ENCODE results near the gene SLC13A3.

SLC13A3 gene

GRCh38 chr20:46550461-46550860 lies 100.8 kb downstream of the SLC13A3 start, which contains the start of gene OCSTAMP:
OCSTAMP (minus strand) TSS chr20:46550654; CDS start chr20:46550560, 94 bp downstream.
- WGBS, 2 experiments: 85 to 88% methylated on average over 9 of the region's 9 CpGs
- Histone ChIP-seq H3K36me3 (ENCODE audit: control insufficient read depth, insufficient read depth, low read length) (no peaks in the 10 kb centered on the region), H3K27me3 (ENCODE audit: control insufficient read depth, insufficient read depth, low read length, poor library complexity, severe bottlenecking) (no peaks in the 10 kb centered on the region)

GRCh38 chr20:46549188-46549972 lies 101.9 kb downstream of the SLC13A3 start:
- Histone ChIP-seq H3K36me3 (ENCODE audit: control insufficient read depth, insufficient read depth, low read length) (no peaks in the 10 kb centered on the region), H3K27me3 (ENCODE audit: control insufficient read depth, insufficient read depth, low read length, poor library complexity, severe bottlenecking) (no peaks in the 10 kb centered on the region), H3K4me3 (ENCODE audit: insufficient read depth, low read depth, low read length) (no peak overlapping the region), H3K4me1 (ENCODE audit: control insufficient read depth, insufficient read depth, low read length) (peaks cover 8% of the 10 kb centered on the region), H3K9me3 (ENCODE audit: control insufficient read depth, low read length) (no peaks in the 10 kb centered on the region), H3K27ac (ENCODE audit: insufficient read depth, low read depth, low read length, poor library complexity, severe bottlenecking) (no peak overlapping the region)
- 92% methylated on average over 4 of the region's 4 CpGs for WGBS, 2 experiments

More at GRCh38 chr20:46550461-46550860, 100.8 kb downstream of the SLC13A3 start, which contains the start of gene OCSTAMP:
- no peak within 1 kb of the TSS for H3K4me3 ChIP-seq (ENCODE audit: insufficient read depth, low read depth, low read length)
- H3K27ac ChIP-seq (ENCODE audit: insufficient read depth, low read depth, low read length, poor library complexity, severe bottlenecking): no peak within 1 kb of the TSS
- H3K9me3 ChIP-seq (ENCODE audit: control insufficient read depth, low read length): no peaks in the 10 kb centered on the region
- peaks cover 12% of the 10 kb centered on the region for H3K4me1 ChIP-seq (ENCODE audit: control insufficient read depth, insufficient read depth, low read length)

DNA sequence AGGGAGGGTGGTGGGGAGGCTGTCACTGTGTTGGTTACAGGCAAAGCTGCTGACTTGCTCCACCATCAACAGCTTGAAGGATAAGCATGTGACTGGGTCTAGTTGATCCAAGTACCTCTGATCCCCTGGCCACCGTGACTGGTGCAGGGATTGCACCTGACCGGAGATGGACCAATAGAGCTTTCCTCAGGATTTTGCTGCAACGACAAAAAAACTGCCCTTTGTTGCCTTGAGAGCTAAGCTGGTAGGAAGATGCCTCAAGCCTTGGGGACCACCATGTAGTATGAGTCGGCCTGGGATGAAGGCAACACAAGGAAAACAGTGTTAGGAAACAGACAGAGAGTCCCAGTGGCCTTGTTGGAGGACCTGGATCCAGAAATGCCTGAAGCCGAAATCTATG lies 102.6 kb downstream of the SLC13A3 start:
- Histone ChIP-seq H3K27me3 (ENCODE audit: control insufficient read depth, insufficient read depth, low read length, poor library complexity, severe bottlenecking) (no peaks in the 10 kb centered on the region), H3K4me3 (ENCODE audit: insufficient read depth, low read depth, low read length) (no peak overlapping the region), H3K4me1 (ENCODE audit: control insufficient read depth, insufficient read depth, low read length) (peaks cover 8% of the 10 kb centered on the region), H3K9me3 (ENCODE audit: control insufficient read depth, low read length) (no peaks in the 10 kb centered on the region), H3K27ac (ENCODE audit: insufficient read depth, low read depth, low read length, poor library complexity, severe bottlenecking) (no peak overlapping the region), H3K36me3 (ENCODE audit: control insufficient read depth, insufficient read depth, low read length) (no peaks in the 10 kb centered on the region)
- 89 to 95% methylated on average over 5 of the region's 5 CpGs for WGBS, 2 experiments

DNA sequence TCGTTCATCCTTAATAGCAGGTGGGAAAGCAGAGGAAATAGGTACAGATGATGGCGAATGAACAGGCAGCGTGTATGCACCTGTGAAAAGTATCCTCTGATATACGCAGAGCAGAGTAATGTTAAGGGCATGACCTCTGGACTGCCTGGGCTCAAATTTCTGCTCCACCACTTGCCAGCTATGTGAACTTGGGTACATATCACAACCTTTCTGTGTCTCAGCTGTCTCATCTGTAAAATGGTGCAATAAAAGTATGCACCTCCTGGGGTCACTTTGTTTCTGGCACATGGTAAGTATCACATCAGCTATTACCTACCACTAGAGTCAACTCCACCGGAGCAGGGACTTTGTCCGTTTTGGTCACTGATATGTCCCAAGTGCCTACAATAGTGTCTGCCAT lies 103.3 kb downstream of the SLC13A3 start:
- Histone ChIP-seq H3K27ac (ENCODE audit: insufficient read depth, low read depth, low read length, poor library complexity, severe bottlenecking) (no peak overlapping the region), H3K4me1 (ENCODE audit: control insufficient read depth, insufficient read depth, low read length) (peaks cover 8% of the 10 kb centered on the region), H3K4me3 (ENCODE audit: insufficient read depth, low read depth, low read length) (no peak overlapping the region), H3K27me3 (ENCODE audit: control insufficient read depth, insufficient read depth, low read length, poor library complexity, severe bottlenecking) (no peaks in the 10 kb centered on the region), H3K9me3 (ENCODE audit: control insufficient read depth, low read length) (no peaks in the 10 kb centered on the region), H3K36me3 (ENCODE audit: control insufficient read depth, insufficient read depth, low read length) (no peaks in the 10 kb centered on the region)
- 92 to 96% methylated on average over 6 of the region's 6 CpGs for WGBS, 2 experiments

DNA sequence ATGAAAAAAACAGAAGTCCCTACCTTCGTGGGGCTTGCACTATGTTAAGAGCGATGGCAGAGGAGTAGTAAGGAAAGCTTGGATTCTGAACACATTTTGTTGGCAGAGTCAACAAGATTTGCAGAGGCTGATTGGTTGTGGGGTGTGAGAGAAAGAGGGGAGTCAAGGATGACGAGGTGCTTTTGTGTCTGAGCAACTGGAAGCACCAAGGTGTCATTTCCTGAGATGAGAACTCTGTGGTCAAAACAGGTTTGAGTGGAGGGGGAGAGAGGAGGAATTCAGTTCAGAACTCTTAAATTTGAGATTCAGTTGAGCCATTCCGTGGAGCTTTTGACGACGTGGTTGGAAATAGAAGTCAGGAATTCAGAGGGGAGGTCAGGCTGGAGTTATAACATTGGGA lies 104.3 kb downstream of the SLC13A3 start:
- Histone ChIP-seq H3K9me3 (ENCODE audit: control insufficient read depth, low read length) (no peaks in the 10 kb centered on the region), H3K27ac (ENCODE audit: insufficient read depth, low read depth, low read length, poor library complexity, severe bottlenecking) (no peak overlapping the region), H3K27me3 (ENCODE audit: control insufficient read depth, insufficient read depth, low read length, poor library complexity, severe bottlenecking) (no peaks in the 10 kb centered on the region), H3K4me3 (ENCODE audit: insufficient read depth, low read depth, low read length) (no peak overlapping the region), H3K36me3 (ENCODE audit: control insufficient read depth, insufficient read depth, low read length) (no peaks in the 10 kb centered on the region), H3K4me1 (ENCODE audit: control insufficient read depth, insufficient read depth, low read length) (peaks cover 3% of the 10 kb centered on the region)
- WGBS, 2 experiments: 93 to 94% methylated on average over 6 of the region's 6 CpGs

DNA sequence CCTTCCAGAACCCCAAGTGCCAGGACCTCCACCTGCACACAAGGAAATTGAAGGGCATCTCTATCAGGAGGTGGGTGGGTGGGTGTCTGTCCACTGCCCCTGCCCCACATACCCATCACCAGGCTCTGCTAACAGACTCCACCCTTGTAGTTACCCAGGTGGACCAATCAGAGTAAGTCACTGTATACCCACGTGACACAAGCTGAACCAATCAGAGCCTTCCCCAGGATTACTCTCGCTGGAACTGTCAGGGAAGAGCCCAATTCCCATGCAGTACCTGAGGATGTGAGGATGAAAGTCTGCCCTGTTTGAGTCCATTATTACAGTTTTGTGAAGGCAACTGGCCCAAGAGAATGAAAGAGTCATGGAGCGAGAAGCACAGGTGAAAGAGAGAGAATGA lies 105.0 kb downstream of the SLC13A3 start:
- 93 to 96% methylated on average over 3 of the region's 3 CpGs for WGBS, 2 experiments

DNA sequence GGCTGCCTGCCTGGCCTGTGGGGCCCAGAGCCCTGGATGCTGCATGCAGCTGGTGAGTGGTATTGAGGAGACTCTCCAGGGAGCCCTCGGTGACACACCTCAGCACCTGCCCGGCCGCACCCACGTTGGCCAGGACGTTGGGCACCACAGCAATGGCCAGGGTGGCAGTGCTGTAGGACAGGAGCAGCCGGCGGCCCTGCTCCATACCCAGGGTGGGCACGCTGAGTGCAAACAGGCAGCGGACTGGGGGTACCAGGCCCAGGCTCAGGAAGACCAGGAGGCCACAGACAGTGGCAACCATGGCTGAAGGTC lies 105.5 kb downstream of the SLC13A3 start:
- Histone ChIP-seq H3K27me3 (ENCODE audit: control insufficient read depth, insufficient read depth, low read length, poor library complexity, severe bottlenecking) (no peaks in the 10 kb centered on the region), H3K9me3 (ENCODE audit: control insufficient read depth, low read length) (no peaks in the 10 kb centered on the region), H3K4me3 (ENCODE audit: insufficient read depth, low read depth, low read length) (no peak overlapping the region), H3K36me3 (ENCODE audit: control insufficient read depth, insufficient read depth, low read length) (no peaks in the 10 kb centered on the region), H3K4me1 (ENCODE audit: control insufficient read depth, insufficient read depth, low read length) (no peaks in the 10 kb centered on the region), H3K27ac (ENCODE audit: insufficient read depth, low read depth, low read length, poor library complexity, severe bottlenecking) (no peak overlapping the region)
- WGBS, 2 experiments: 95 to 96% methylated on average over 9 of the region's 9 CpGs

More for the DNA sequence above, 105.0 kb downstream of the SLC13A3 start:
- Histone ChIP-seq H3K4me1 (ENCODE audit: control insufficient read depth, insufficient read depth, low read length) (no peaks in the 10 kb centered on the region), H3K9me3 (ENCODE audit: control insufficient read depth, low read length) (no peaks in the 10 kb centered on the region), H3K36me3 (ENCODE audit: control insufficient read depth, insufficient read depth, low read length) (no peaks in the 10 kb centered on the region), H3K4me3 (ENCODE audit: insufficient read depth, low read depth, low read length) (no peak overlapping the region), H3K27ac (ENCODE audit: insufficient read depth, low read depth, low read length, poor library complexity, severe bottlenecking) (no peak overlapping the region), H3K27me3 (ENCODE audit: control insufficient read depth, insufficient read depth, low read length, poor library complexity, severe bottlenecking) (no peaks in the 10 kb centered on the region)

DNA sequence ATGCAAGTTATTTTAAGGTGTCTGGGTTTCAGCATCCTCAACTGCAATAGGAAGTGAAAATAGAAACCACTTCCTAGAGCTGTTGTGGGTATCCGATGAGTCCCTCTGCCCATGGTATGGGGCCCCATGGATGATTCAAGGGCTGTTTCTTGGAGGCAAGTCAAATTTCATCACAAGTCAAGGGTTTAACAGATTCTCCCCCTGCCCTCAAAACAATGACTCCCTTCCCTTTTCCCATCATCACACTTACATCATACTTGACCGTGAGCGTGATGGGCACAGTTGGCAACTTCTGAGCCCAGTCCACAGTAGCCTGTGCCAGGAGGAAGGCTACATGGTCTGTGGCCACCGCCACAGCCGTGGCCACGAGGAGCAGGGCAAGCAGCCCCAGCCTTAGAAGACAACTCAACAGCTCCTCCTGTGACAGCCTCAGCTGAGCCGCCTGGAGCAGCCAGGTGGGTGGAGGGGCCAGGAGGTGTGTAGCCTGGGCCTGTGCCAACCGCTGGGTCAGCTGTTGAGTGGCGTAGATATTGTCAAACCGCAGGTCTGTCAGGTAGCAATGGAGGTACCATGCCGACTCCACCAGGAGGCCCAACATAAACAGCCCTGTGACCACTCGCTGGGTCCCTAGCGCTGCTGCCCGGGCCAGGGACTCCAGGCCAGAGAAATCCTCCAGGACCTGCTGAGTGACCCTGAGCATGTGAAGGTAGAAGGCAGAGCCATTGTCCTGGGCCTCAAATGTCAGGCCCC lies 106.0 kb downstream of the SLC13A3 start:
- 94 to 95% methylated on average over 14 of the region's 14 CpGs for WGBS, 2 experiments
- H3K27ac ChIP-seq (ENCODE audit: insufficient read depth, low read depth, low read length, poor library complexity, severe bottlenecking): no peak overlapping the region
- H3K36me3 ChIP-seq (ENCODE audit: control insufficient read depth, insufficient read depth, low read length): no peaks in the 10 kb centered on the region
- no peaks in the 10 kb centered on the region for H3K27me3 ChIP-seq (ENCODE audit: control insufficient read depth, insufficient read depth, low read length, poor library complexity, severe bottlenecking)
- H3K4me3 ChIP-seq (ENCODE audit: insufficient read depth, low read depth, low read length): no peak overlapping the region
- no peaks in the 10 kb centered on the region for H3K9me3 ChIP-seq (ENCODE audit: control insufficient read depth, low read length)
- no peaks in the 10 kb centered on the region for H3K4me1 ChIP-seq (ENCODE audit: control insufficient read depth, insufficient read depth, low read length)

DNA sequence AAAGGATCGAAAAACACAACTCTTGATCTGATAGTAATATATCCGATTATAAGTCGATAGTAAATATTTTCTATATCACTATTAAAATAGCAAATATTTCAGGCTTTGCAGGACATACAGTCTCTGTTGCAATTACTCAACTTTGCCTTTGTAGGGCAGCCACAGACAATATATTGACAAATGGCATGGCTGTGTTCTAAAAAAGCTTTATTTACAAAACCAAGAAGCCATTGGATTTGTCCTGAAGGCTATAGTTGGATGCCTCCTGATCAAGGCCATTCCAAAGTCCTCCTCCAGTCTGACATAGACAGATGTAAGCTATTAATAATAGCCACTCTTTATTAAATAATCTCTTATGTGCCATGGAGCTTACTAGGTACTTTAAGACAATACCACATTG lies 106.7 kb downstream of the SLC13A3 start:
- 100% methylated on average over 3 of the region's 3 CpGs; no CpG with 5 or more reads in 1 of the 2 experiments for WGBS, 2 experiments
- H3K9me3 ChIP-seq (ENCODE audit: control insufficient read depth, low read length): no peaks in the 10 kb centered on the region
- no peak overlapping the region for H3K4me3 ChIP-seq (ENCODE audit: insufficient read depth, low read depth, low read length)
- no peak overlapping the region for H3K27ac ChIP-seq (ENCODE audit: insufficient read depth, low read depth, low read length, poor library complexity, severe bottlenecking)
- H3K27me3 ChIP-seq (ENCODE audit: control insufficient read depth, insufficient read depth, low read length, poor library complexity, severe bottlenecking): no peaks in the 10 kb centered on the region
- H3K36me3 ChIP-seq (ENCODE audit: control insufficient read depth, insufficient read depth, low read length): no peaks in the 10 kb centered on the region
- H3K4me1 ChIP-seq (ENCODE audit: control insufficient read depth, insufficient read depth, low read length): no peaks in the 10 kb centered on the region

GRCh38 chr20:46543959-46544358 lies 107.3 kb downstream of the SLC13A3 start:
- 79% methylated on average over 1 of the region's 1 CpG for WGBS, 2 experiments
- Histone ChIP-seq H3K4me1 (ENCODE audit: control insufficient read depth, insufficient read depth, low read length) (no peaks in the 10 kb centered on the region), H3K27me3 (ENCODE audit: control insufficient read depth, insufficient read depth, low read length, poor library complexity, severe bottlenecking) (no peaks in the 10 kb centered on the region)

More at GRCh38 chr20:46543959-46544358, 107.3 kb downstream of the SLC13A3 start:
- Histone ChIP-seq H3K4me3 (ENCODE audit: insufficient read depth, low read depth, low read length) (no peak overlapping the region), H3K9me3 (ENCODE audit: control insufficient read depth, low read length) (no peaks in the 10 kb centered on the region), H3K36me3 (ENCODE audit: control insufficient read depth, insufficient read depth, low read length) (no peaks in the 10 kb centered on the region), H3K27ac (ENCODE audit: insufficient read depth, low read depth, low read length, poor library complexity, severe bottlenecking) (no peak overlapping the region)
